ENCODE results near the gene CERS6.
A peak's percentile ranks its signal among the peaks of the same experiment; 100 is the strongest.

Gene CERS6

DNA sequence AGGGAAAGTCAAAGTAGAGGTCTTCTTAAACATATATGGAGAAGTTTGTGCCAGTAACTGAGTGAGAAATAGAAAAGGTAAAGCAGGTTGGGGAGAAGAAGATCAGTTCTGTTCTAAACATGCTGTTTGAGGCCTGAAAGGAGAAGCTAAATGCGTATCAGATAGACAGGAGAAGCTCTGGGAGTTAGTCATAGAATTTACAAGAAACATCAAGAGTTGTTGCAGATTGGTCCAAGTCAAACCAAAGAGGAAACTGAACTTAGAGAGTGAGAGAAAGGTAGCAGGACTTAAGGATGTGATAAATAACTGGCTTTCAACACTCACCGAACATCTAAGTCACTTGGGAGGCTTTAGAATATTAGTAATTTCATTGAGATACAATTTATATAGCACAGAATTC lies 29.2 kb upstream of the CERS6 start:
- TF ChIP-seq, protein P1, sequence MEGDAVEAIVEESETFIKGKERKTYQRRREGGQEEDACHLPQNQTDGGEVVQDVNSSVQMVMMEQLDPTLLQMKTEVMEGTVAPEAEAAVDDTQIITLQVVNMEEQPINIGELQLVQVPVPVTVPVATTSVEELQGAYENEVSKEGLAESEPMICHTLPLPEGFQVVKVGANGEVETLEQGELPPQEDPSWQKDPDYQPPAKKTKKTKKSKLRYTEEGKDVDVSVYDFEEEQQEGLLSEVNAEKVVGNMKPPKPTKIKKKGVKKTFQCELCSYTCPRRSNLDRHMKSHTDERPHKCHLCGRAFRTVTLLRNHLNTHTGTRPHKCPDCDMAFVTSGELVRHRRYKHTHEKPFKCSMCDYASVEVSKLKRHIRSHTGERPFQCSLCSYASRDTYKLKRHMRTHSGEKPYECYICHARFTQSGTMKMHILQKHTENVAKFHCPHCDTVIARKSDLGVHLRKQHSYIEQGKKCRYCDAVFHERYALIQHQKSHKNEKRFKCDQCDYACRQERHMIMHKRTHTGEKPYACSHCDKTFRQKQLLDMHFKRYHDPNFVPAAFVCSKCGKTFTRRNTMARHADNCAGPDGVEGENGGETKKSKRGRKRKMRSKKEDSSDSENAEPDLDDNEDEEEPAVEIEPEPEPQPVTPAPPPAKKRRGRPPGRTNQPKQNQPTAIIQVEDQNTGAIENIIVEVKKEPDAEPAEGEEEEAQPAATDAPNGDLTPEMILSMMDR (IDR thresholded peaks at IDR 0.05; ENCODE audit: low read depth, low read length, missing control alignments) = no peak
- DNase-seq (ENCODE audit: extremely low read depth, low read depth) = no peak
- no peak overlapping the region for H3K4me3 ChIP-seq (replicated peaks; ENCODE audit: low read depth, low read length)

DNA sequence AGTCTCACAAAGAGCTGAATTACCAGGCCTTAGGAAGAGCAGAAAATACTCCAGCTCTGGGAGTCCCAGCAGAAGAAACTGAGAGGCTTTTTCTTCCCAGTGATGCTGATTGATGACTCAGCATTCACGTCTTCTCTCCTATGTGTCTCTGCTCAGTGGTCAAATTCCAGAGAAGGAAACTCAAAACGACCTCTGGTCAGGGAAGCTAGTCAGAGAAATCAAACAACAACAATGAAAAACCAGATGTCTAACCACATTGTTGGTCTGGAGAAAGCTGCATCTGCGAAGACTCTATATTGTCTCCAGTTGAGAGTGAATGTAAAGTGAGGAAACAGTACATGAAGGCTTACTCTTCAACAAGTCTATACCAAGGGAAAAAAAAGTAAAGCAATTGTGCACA lies 28.6 kb upstream of the CERS6 start:
- H3K4me3 ChIP-seq (replicated peaks; ENCODE audit: low read depth, low read length) = no peak overlapping the region
- DNase-seq (ENCODE audit: extremely low read depth, low read depth) = peak; percentile 89
- TF ChIP-seq, protein P1 (IDR thresholded peaks at IDR 0.05; ENCODE audit: low read depth, low read length, missing control alignments) = no peak

DNA sequence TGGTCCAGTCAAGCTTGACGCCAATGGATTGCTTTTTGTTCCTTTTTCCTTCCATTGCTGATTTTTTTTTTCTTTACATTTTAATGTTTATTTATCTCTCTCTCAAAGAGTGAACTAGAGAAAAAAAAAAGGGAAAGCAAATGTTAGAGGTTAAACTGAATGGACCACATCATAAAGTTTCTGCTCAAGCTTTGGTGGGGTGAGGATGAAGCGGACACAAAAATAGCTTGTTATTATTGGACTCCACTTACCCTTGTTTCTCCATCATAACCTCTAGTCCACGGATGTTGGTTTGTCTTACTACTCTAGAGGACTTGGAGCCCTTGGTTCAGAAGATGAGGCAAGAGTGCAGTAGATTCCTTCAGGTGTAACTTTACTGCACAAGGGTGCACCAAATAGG lies 27.6 kb upstream of the CERS6 start:
- no peak overlapping the region for H3K4me3 ChIP-seq (replicated peaks; ENCODE audit: low read depth, low read length)
- no peak for DNase-seq (ENCODE audit: extremely low read depth, low read depth)
- TF ChIP-seq, protein P1 (IDR thresholded peaks at IDR 0.05; ENCODE audit: low read depth, low read length, missing control alignments) = no peak

DNA sequence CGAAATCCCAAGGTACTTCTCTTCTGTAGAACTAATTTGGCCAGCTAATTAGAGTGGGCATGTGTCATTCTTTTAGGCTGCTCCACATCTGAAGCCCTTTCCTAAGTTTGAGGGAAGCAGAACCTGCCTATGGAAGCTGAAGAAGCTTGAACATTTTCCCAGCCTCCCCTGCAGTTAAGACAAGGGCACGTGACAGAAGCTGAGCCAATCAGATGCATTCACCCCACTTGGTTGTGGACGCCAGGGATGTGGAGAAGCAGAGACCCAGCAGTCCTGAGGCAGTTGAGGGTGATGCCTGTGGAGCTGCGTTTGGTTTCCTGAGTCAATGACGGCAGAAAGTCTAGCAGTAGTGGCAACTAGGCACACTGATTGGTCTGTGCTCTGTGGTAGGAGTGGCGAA lies 26.1 kb upstream of the CERS6 start:
- DNase-seq (ENCODE audit: extremely low read depth, low read depth) = no peak
- no peak overlapping the region for H3K4me3 ChIP-seq (replicated peaks; ENCODE audit: low read depth, low read length)
- TF ChIP-seq, protein P1 (IDR thresholded peaks at IDR 0.05; ENCODE audit: low read depth, low read length, missing control alignments) = no peak

DNA sequence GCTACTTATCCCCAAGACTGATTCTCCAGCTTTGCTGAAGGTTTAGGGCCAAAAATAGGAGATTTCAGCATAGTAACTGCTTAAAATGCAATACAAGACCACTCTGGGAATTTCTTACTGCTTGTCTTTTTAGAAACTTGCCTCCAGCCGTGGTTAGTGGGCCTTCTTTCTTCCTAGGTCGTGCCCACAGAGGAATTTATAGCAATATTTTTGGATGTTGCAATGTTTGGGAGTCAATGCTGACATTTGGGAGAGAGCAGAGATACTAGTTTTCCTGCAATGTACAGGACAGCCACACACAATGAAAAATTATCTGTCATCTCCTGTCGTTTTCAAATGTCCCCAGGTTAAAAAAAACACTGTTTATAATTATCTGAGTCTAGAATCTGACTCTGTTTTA lies 25.6 kb upstream of the CERS6 start:
- DNase-seq (ENCODE audit: extremely low read depth, low read depth) = no peak
- no peak overlapping the region for H3K4me3 ChIP-seq (replicated peaks; ENCODE audit: low read depth, low read length)
- TF ChIP-seq, protein P1 (IDR thresholded peaks at IDR 0.05; ENCODE audit: low read depth, low read length, missing control alignments) = no peak

DNA sequence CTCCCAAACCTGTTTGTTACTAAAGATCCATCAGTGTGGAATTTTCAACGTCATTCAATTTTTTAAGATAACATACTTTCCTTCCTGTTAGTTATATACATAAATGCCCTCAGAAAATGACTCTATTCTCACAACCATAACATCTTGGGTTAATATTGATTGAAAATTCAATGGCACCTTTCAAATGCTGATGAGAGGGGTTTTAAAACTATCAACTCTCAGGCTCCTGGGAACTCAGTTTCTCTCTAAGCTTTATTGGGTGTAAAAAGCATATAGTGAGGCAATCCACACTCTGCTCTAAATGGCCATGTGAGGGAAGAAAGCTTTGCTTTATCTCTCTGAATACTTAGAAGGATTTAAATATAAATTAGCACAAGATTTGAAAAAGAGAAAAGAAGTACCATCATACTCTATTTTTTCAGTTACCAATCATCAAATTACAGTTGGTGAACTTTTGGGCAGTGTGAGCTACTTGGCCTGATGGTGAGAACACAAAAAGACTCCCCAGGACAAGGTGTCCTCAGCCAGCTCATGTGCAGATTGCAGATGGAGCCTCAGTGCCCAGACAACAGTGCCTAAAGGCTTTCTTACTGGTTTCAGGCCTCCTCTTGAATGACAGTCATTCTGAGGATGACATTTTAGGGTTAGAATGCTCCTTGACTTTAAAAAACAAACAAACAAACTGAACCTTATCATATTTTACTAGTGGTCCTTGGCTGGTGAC lies 24.6 kb upstream of the CERS6 start:
- no peak for DNase-seq (ENCODE audit: extremely low read depth, low read depth)
- H3K4me3 ChIP-seq (replicated peaks; ENCODE audit: low read depth, low read length) = no peak overlapping the region
- TF ChIP-seq, protein P1 (IDR thresholded peaks at IDR 0.05; ENCODE audit: low read depth, low read length, missing control alignments) = no peak

DNA sequence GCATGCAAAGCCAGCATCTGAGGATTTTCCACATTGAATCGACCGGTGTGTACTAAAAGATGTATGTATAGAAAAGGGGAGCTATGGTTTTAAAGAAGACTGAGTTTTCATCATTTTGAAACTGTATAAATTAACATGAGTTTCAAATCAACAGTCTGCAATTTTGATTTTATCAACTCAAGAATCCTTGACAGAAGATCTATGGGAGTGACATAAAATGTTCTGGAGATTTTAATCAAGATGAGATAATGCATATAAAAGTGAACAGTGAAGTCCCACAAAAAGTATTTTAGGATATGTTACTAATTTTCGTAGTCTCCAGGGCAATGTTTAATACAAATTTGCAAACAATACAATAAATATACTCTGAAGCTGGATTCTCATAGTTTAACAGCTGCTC lies 24.0 kb upstream of the CERS6 start:
- TF ChIP-seq, protein P1 (IDR thresholded peaks at IDR 0.05; ENCODE audit: low read depth, low read length, missing control alignments) = no peak
- DNase-seq (ENCODE audit: extremely low read depth, low read depth) = no peak
- no peak overlapping the region for H3K4me3 ChIP-seq (replicated peaks; ENCODE audit: low read depth, low read length)
